Measurements from ENCODE around the gene SOX13.
"Not testable (repeated sequence)": the region's sequence is repeated elsewhere in the genome, so short reads cannot be mapped to it uniquely, and the experiment has no call there.

SOX13 gene

GRCh38 chr1:204094856-204095634 is 22.1 kb downstream of the SOX13 start:
- Mint-ChIP-seq H3K9me3 (no peaks in the 10 kb centered on the region), H3K27me3 (ENCODE audit: low read depth, poor library complexity) (peaks cover 2% of the 10 kb centered on the region), H3K4me1 (peaks cover 83% of the 10 kb centered on the region), H3K27ac (peak overlapping the region; percentile 87), H3K36me3 (ENCODE audit: low read depth) (peaks cover 6% of the 10 kb centered on the region), H3K4me3 (peak overlapping the region; percentile 78)
- peak; percentile 35 for DNase-seq
- no peak for TF ChIP-seq CTCF (IDR thresholded peaks at IDR 0.05)

GRCh38 chr1:204096931-204097330 is 24.0 kb downstream of the SOX13 start:
- peak overlapping the region; percentile 87 for H3K27ac Mint-ChIP-seq
- TF ChIP-seq CTCF (IDR thresholded peaks at IDR 0.05), result no peak
- peak overlapping the region; percentile 46 for H3K4me3 Mint-ChIP-seq
- H3K9me3 Mint-ChIP-seq, result no peaks in the 10 kb centered on the region
- H3K36me3 Mint-ChIP-seq (ENCODE audit: low read depth), result no peaks in the 10 kb centered on the region
- DNase-seq, result no peak
- peaks cover 2% of the 10 kb centered on the region for H3K27me3 Mint-ChIP-seq (ENCODE audit: low read depth, poor library complexity)
- peaks cover 82% of the 10 kb centered on the region for H3K4me1 Mint-ChIP-seq

- peaks cover 81% of the 10 kb centered on the region for H3K4me1 Mint-ChIP-seq
- TF ChIP-seq CTCF (IDR thresholded peaks at IDR 0.05), result no peak
Observed at GRCh38 chr1:204098683-204099082, 25.8 kb downstream of the SOX13 start.

GRCh38 chr1:204099754-204100153 is 26.8 kb downstream of the SOX13 start:
- not testable (repeated sequence) for H3K27ac Mint-ChIP-seq; H3K9me3 Mint-ChIP-seq; DNase-seq; H3K27me3 Mint-ChIP-seq (ENCODE audit: low read depth, poor library complexity); H3K4me3 Mint-ChIP-seq; H3K36me3 Mint-ChIP-seq (ENCODE audit: low read depth)
- peaks cover 79% of the 10 kb centered on the region for H3K4me1 Mint-ChIP-seq

More at GRCh38 chr1:204098683-204099082, 25.8 kb downstream of the SOX13 start:
- H3K9me3 Mint-ChIP-seq, result no peaks in the 10 kb centered on the region
- no peaks in the 10 kb centered on the region for H3K36me3 Mint-ChIP-seq (ENCODE audit: low read depth)
- H3K4me3 Mint-ChIP-seq, result no peak overlapping the region
- no peaks in the 10 kb centered on the region for H3K27me3 Mint-ChIP-seq (ENCODE audit: low read depth, poor library complexity)
- DNase-seq, result no peak
- H3K27ac Mint-ChIP-seq, result peak overlapping the region; percentile 91

GRCh38 chr1:204102029-204102611 is 29.2 kb downstream of the SOX13 start:
- no peak for DNase-seq
- H3K4me3 Mint-ChIP-seq, result no peak overlapping the region
- no peaks in the 10 kb centered on the region for H3K36me3 Mint-ChIP-seq (ENCODE audit: low read depth)
- H3K27me3 Mint-ChIP-seq (ENCODE audit: low read depth, poor library complexity), result no peaks in the 10 kb centered on the region
- no peak for TF ChIP-seq CTCF (IDR thresholded peaks at IDR 0.05)
- peaks cover 69% of the 10 kb centered on the region for H3K4me1 Mint-ChIP-seq
- no peak overlapping the region for H3K27ac Mint-ChIP-seq
- H3K9me3 Mint-ChIP-seq, result no peaks in the 10 kb centered on the region

GRCh38 chr1:204102739-204103430 is 30.0 kb downstream of the SOX13 start:
- peaks cover 74% of the 10 kb centered on the region for H3K4me1 Mint-ChIP-seq
- no peak for TF ChIP-seq CTCF (IDR thresholded peaks at IDR 0.05)
- DNase-seq, result no peak

More at GRCh38 chr1:204102739-204103430, 30.0 kb downstream of the SOX13 start:
- Mint-ChIP-seq H3K9me3 (no peaks in the 10 kb centered on the region), H3K4me3 (no peak overlapping the region), H3K36me3 (ENCODE audit: low read depth) (no peaks in the 10 kb centered on the region), H3K27ac (peak overlapping the region; percentile 95), H3K27me3 (ENCODE audit: low read depth, poor library complexity) (no peaks in the 10 kb centered on the region)
